Right lobe of liver (tissue), 6 donors: ENCODE data around the gene SERINC1. TPM values are rescaled to one million over a fixed set of nuclear protein-coding genes. Genes with fewer than 3 reads are reported as not detected.

Source experiments
- ATAC-seq, 4 donors: fragments of 200-7000 bp; cut with Tn5 transposase; one replicate each; pipeline ENCODE4 v1.9.1; 2020; ENCODE audit warnings: mild to moderate bottlenecking in 4 of 4, moderate library complexity in 4 of 4
- DNase-seq, 3 donors: peaks; one replicate each; pipeline ENCODE4 v3.0.0-alpha.2; 2020
- H3K27ac ChIP-seq, 3 donors: fragments of 200-600 bp; one replicate each; pipeline ENCODE4 v1.8.0; 2022
- H3K27me3 ChIP-seq, 2 donors: fragments of 200-600 bp; one replicate each; pipeline ENCODE4 v1.8.0; 2022
- H3K36me3 ChIP-seq, 4 donors: fragments of 200-600 bp; sonication (generic) in 1 of 4; one replicate each; pipeline versions ENCODE4 v1.5.1 to v1.8.0; 2017 to 2022; ENCODE audit warnings: control low read depth in 1 of 4
- H3K4me1 ChIP-seq, 4 donors: fragments of 200-600 bp; sonication (generic) in 1 of 4; one replicate each; pipeline versions ENCODE4 v1.5.1 to v1.8.0; 2017 to 2022; ENCODE audit warnings: control low read depth in 1 of 4
- H3K4me3 ChIP-seq, 3 donors: fragments of 200-600 bp; one replicate each; pipeline ENCODE4 v1.8.0; 2022
- H3K9me3 ChIP-seq, 4 donors: fragments of 200-600 bp; sonication (generic) in 1 of 4; one replicate each; pipeline versions ENCODE4 v1.5.1 to v1.8.0; 2017 to 2022; ENCODE audit warnings: control low read depth in 1 of 4
- POLR2A ChIP-seq: fragments of 450-650 bp; IDR thresholded peaks from one replicate; pipeline ENCODE4 v1.6.1; 2017; ENCODE audit warnings: antibody characterized with exemption, mild to moderate bottlenecking
- WGBS: methylation state at CpG from one replicate; pipeline ENCODE4 v1.1.6; 2018; ENCODE audit warnings: low coverage, low lambda C conversion rate; ENCODE audit not compliant: insufficient coverage; ENCODE audit errors: missing lambda C conversion rate; 5-methylcytosine and 5-hydroxymethylcytosine counted together
- intact Hi-C, 2 donors: fragments of 100-400 bp; cut with DNase I; formaldehyde crosslinking; loops; one replicate each; pipeline versions ENCODE4 v1.11.2 to v1.14.1; 2022
- total RNA-seq, 6 experiments: library from RNA; depleted of rRNA in 2 of 6; stranded (reverse); fragments of >200 nt in 2 of 6; fragmentation: NEBNext Ultra II Directional in 3 of 6; extraction: Animal tissue kit (Norgen Biotek cat#: 25700) in 3 of 6; gene quantifications; one replicate each; pipeline versions ENCODE4 v1.1.0 to v1.2.4, GENCODE V29; 2016 to 2023
- TF ChIP-seq, protein P1 (sequence below), 4 donors: fragments of 200-600 bp in 3 of 4; fragments of 450-650 bp in 1 of 4; IDR thresholded peaks; one replicate each; pipeline versions ENCODE4 v1.5.1 to v1.8.0; 2016 to 2022; ENCODE audit warnings: antibody characterized with exemption in 4 of 4, mild to moderate bottlenecking in 2 of 4
- donor health status: DM: no; HTN: yes; CAD: no.
- donor health status: DM: no; HTN: no; CAD: no.
- donor health status: DM: no; HTN: no; CAD: no.
- donor health status: DM: no; HTN: yes; CAD: no.
- donor health status: DM: no; HTN: yes; CAD: no.

Gene SERINC1
- total RNA-seq, 6 experiments from 2014 or later = 83.6 to 114 (median 102) TPM

DNA sequence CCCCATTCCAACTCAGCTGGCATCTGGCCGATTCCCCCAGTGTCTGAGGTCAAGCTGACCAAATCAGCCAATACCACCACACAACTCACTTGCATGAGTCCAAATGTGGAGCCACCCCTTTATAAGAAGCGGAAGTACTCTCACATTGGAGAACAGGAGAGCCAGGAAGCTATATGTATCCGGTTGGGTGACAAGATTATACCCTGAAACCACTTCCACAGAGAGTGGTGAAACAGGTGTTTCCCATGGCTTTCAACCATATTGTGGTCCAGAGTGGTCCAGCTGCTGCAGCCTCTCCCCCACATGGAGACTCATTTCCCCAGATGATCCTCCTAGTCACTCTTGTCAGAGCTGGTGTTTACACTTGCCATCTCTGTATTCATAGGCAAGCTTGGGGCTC lies 24.0 kb upstream of the SERINC1 start:
- TF ChIP-seq, protein P1, sequence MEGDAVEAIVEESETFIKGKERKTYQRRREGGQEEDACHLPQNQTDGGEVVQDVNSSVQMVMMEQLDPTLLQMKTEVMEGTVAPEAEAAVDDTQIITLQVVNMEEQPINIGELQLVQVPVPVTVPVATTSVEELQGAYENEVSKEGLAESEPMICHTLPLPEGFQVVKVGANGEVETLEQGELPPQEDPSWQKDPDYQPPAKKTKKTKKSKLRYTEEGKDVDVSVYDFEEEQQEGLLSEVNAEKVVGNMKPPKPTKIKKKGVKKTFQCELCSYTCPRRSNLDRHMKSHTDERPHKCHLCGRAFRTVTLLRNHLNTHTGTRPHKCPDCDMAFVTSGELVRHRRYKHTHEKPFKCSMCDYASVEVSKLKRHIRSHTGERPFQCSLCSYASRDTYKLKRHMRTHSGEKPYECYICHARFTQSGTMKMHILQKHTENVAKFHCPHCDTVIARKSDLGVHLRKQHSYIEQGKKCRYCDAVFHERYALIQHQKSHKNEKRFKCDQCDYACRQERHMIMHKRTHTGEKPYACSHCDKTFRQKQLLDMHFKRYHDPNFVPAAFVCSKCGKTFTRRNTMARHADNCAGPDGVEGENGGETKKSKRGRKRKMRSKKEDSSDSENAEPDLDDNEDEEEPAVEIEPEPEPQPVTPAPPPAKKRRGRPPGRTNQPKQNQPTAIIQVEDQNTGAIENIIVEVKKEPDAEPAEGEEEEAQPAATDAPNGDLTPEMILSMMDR (IDR thresholded peaks at IDR 0.05) = no peak
- TF ChIP-seq POLR2A = no peak
- Histone ChIP-seq H3K4me3 (no peak overlapping the region), H3K9me3 (peaks cover 0 to 4% (median 0%) of the 10 kb centered on the region in 4 donors), H3K36me3 (no peaks in the 10 kb centered on the region), H3K27ac (no peak overlapping the region), H3K27me3 (no peaks in the 10 kb centered on the region), H3K4me1 (no peaks in the 10 kb centered on the region)
- DNase-seq (no peak), ATAC-seq (no peak)
- 33% methylated on average over 2 of the region's 3 CpGs for WGBS
- intact Hi-C loops = no loop called here

DNA sequence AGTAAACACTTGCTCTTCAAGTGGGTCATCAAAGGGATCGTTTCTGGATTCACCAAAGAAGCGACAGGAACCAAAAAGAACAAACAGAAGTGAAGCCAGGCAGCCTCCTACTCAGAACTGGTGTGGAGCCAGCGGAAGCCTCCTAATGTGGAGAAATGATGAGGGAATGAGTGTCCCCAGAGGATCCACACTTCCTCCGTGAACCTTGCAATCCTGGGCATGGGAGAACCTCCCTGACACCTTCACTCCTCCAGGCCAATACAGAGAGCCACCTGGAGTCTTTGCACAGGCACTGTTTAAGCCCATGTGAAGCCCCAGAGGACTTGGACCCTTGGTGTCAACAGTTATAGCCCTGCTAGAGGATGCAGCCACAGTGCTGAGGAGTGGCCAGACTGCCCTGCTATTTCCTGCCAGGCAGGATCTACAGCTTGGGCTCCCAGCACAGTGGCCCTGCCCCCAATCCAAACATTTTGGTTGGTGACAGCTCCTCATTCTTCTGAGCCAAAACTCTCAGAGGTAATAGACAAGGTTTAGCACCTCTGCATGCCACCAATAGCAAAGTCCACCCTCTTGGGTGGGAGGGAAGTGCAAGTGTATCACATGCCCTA lies 23.2 kb upstream of the SERINC1 start:
- ATAC-seq = peak in 2 of 4 donors; percentile 34 to 36
- H3K27ac ChIP-seq = no peak overlapping the region
- H3K9me3 ChIP-seq = peaks cover 0 to 4% (median 0%) of the 10 kb centered on the region in 4 donors
- intact Hi-C loops = no loop called here
- 91% methylated on average over 3 of the region's 4 CpGs for WGBS
- H3K36me3 ChIP-seq = no peaks in the 10 kb centered on the region
- H3K27me3 ChIP-seq = no peaks in the 10 kb centered on the region
- H3K4me3 ChIP-seq = no peak overlapping the region
- TF ChIP-seq, protein P1 (IDR thresholded peaks at IDR 0.05) = no peak
- TF ChIP-seq POLR2A = no peak
- DNase-seq = no peak
- H3K4me1 ChIP-seq = no peaks in the 10 kb centered on the region

- Histone ChIP-seq H3K9me3 (no peaks in the 10 kb centered on the region), H3K4me3 (no peak overlapping the region), H3K4me1 (no peaks in the 10 kb centered on the region), H3K27me3 (no peaks in the 10 kb centered on the region), H3K27ac (no peak overlapping the region), H3K36me3 (no peaks in the 10 kb centered on the region)
- intact Hi-C loops = no loop called here
- DNase-seq (peak; percentile 63 to 70 (median 67)), ATAC-seq (peak; percentile 95 to 98 (median 96))
- no peak for TF ChIP-seq POLR2A
- TF ChIP-seq, protein P1 (IDR thresholded peaks at IDR 0.05) = peak; percentile 64 to 88 (median 85)
- WGBS = 16% methylated on average over 7 of the region's 7 CpGs
These were observed 20.4 kb upstream of the SERINC1 start for GRCh38 chr6:122491919-122492555.

- H3K27ac ChIP-seq = no peak overlapping the region
- no peaks in the 10 kb centered on the region for H3K9me3 ChIP-seq
- ATAC-seq = no peak
- H3K27me3 ChIP-seq = no peaks in the 10 kb centered on the region
- H3K36me3 ChIP-seq = no peaks in the 10 kb centered on the region
- intact Hi-C loops = no loop called here
- no peak for DNase-seq
- 58% methylated on average over 1 of the region's 1 CpG for WGBS
- H3K4me3 ChIP-seq = no peak overlapping the region
- no peaks in the 10 kb centered on the region for H3K4me1 ChIP-seq
- TF ChIP-seq, protein P1 (IDR thresholded peaks at IDR 0.05) = no peak
- no peak for TF ChIP-seq POLR2A
These were observed 19.0 kb upstream of the SERINC1 start for GRCh38 chr6:122490607-122491006.
